Measurements from ENCODE around the gene VPS52.
A peak's percentile ranks its signal among the peaks of the same experiment; 100 is the strongest.
"Not testable (repeated sequence)": the region's sequence is repeated elsewhere in the genome, so short reads cannot be mapped to it uniquely, and the experiment has no call there.

VPS52 gene

GRCh38 chr6:33250731-33251130 is 20.9 kb downstream of the VPS52 start:
- no peak for DNase-seq (ENCODE audit: low read depth)

GRCh38 chr6:33249732-33250630 is 21.7 kb downstream of the VPS52 start:
- DNase-seq (ENCODE audit: low read depth) = peak; percentile 72

GRCh38 chr6:33248932-33249731 is 22.5 kb downstream of the VPS52 start:
- peak; percentile 98 for DNase-seq (ENCODE audit: low read depth)

GRCh38 chr6:33248643-33248931 is 23.1 kb downstream of the VPS52 start:
- peak; percentile 46 for DNase-seq (ENCODE audit: low read depth)

GRCh38 chr6:33247977-33248642 is 23.6 kb downstream of the VPS52 start:
- DNase-seq (ENCODE audit: low read depth) = peak; percentile 71

GRCh38 chr6:33243476-33243875 is 28.2 kb downstream of the VPS52 start:
- no peak for DNase-seq (ENCODE audit: low read depth)

- no peak for DNase-seq (ENCODE audit: low read depth)
These were observed 29.7 kb downstream of the VPS52 start for GRCh38 chr6:33241968-33242367.

GRCh38 chr6:33237741-33238140 is 33.9 kb downstream of the VPS52 start:
- DNase-seq (ENCODE audit: low read depth) = no peak

GRCh38 chr6:33236852-33237251 is 34.8 kb downstream of the VPS52 start:
- DNase-seq (ENCODE audit: low read depth) = no peak

GRCh38 chr6:33236328-33236727 is 35.3 kb downstream of the VPS52 start:
- no peak for DNase-seq (ENCODE audit: low read depth)

- DNase-seq (ENCODE audit: low read depth) = no peak
These were observed 36.4 kb downstream of the VPS52 start for GRCh38 chr6:33235221-33235634.

GRCh38 chr6:33226503-33227120 is 45.1 kb downstream of the VPS52 start:
- not testable (repeated sequence) for DNase-seq (ENCODE audit: low read depth)

GRCh38 chr6:33217681-33218080 is 54.0 kb downstream of the VPS52 start:
- DNase-seq (ENCODE audit: low read depth) = no peak

- DNase-seq (ENCODE audit: low read depth) = no peak
These were observed 54.4 kb downstream of the VPS52 start for GRCh38 chr6:33217246-33217645.

GRCh38 chr6:33216117-33216649 is 55.5 kb downstream of the VPS52 start:
- DNase-seq (ENCODE audit: low read depth) = no peak

- no peak for DNase-seq (ENCODE audit: low read depth)
These were observed 56.2 kb downstream of the VPS52 start for GRCh38 chr6:33215271-33216116.

GRCh38 chr6:33213989-33214335 is 57.7 kb downstream of the VPS52 start:
- DNase-seq (ENCODE audit: low read depth) = no peak

GRCh38 chr6:33213166-33213988 is 58.3 kb downstream of the VPS52 start:
- no peak for DNase-seq (ENCODE audit: low read depth)

GRCh38 chr6:33212857-33213165 is 58.9 kb downstream of the VPS52 start:
- DNase-seq (ENCODE audit: low read depth) = no peak

GRCh38 chr6:33211666-33212422 is 59.8 kb downstream of the VPS52 start:
- no peak for DNase-seq (ENCODE audit: low read depth)

All from HS-5 (cell line).